Non-pigmented ciliary epithelial cell (primary cell): Measurements from ENCODE around the gene USP4.
A peak's percentile ranks its signal among the peaks of the same experiment; 100 is the strongest.

Source experiments
- DNase-seq: peaks from one replicate; pipeline ENCODE4 v3.0.0-alpha.2; 2010; ENCODE audit warnings: low read depth

Gene USP4

GRCh38 chr3:49296781-49297411 is 43.0 kb downstream of the USP4 start:
- DNase-seq: no peak

DNA sequence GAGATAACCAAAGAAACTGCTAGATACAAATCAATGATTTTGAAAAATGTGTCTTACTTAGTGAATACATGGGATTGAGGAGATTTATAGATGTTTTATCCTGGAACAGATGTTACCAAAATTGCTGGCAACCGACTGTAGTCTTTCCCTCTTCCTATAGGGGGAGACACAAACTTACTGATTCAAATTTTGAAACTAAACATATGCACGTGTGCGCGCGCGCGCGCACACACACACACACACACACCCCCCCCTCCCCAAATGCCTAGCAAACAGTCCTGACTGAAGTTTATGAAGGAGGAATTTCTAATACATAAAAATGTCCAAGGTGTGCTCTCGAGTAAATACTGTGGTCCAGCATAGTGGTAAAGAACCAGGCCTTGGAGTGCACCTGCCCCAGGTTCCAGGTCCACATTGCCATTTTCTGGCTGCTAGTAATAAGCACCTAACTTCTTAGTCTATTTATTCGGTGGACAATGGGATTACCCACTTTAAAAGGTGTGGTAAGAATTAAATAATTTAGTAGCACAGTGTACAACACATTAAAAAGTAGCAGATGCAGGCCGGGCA is 44.3 kb downstream of the USP4 start:
- no peak for DNase-seq

DNA sequence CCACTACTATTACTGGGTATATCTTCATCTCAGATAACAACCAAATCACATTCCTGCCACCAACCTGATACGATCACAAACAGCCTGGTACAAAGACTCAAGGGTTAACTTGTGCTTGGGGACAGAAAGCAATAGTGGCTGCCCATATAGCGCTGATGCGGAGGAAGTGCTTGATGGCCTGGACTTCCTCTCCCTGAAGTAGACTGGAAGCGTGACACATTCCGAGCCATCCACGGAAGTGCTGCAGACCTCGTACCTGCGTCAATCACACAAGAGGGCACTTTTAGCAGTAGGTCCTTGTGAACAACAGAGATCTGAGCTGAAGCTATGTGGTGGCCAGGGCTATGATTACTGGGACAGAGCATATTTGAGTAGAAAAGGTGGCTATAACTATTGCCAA is 45.5 kb downstream of the USP4 start:
- DNase-seq: no peak

DNA sequence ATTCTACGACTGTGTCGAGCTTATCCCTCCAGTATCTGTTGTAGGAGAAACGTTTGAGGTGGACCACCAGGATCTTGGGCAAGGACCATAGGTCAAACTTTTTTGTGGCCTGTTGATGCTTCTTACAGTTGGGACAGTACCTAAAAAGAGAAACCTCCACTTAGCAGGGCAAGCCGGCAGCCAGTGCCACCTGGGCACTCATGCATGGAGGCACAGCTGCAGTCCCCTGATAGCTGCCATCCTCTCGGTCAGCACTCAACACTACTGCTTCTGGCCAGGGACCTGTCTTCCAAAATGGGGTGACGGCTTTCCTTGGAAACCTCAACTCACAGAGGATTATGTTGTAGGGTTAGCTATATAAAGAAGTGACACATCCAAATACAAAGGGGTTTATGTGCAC is 55.9 kb downstream of the USP4 start:
- DNase-seq: no peak

DNA sequence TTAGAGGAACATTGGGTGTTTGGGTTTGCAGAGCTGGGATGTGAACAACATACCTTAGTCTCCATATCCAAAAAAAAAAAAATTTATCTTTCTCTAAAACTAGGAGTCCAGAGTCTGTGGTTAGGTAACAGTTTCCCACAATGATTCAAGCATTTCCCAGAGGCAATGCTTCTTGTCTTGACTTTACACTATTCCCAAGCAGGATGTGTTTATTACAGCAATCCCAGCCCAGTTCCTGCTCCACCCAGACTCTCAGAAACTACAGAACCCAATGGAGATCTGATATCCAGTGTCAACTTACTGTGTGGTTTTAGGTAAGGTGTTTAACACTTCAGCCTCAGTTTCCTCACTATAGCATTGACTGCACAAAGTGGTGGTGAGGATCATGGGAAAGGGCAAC is 60.5 kb downstream of the USP4 start:
- no peak for DNase-seq

GRCh38 chr3:49278548-49278947 is 61.3 kb downstream of the USP4 start:
- DNase-seq: no peak

GRCh38 chr3:49277383-49277775 is 62.5 kb downstream of the USP4 start:
- DNase-seq: no peak

DNA sequence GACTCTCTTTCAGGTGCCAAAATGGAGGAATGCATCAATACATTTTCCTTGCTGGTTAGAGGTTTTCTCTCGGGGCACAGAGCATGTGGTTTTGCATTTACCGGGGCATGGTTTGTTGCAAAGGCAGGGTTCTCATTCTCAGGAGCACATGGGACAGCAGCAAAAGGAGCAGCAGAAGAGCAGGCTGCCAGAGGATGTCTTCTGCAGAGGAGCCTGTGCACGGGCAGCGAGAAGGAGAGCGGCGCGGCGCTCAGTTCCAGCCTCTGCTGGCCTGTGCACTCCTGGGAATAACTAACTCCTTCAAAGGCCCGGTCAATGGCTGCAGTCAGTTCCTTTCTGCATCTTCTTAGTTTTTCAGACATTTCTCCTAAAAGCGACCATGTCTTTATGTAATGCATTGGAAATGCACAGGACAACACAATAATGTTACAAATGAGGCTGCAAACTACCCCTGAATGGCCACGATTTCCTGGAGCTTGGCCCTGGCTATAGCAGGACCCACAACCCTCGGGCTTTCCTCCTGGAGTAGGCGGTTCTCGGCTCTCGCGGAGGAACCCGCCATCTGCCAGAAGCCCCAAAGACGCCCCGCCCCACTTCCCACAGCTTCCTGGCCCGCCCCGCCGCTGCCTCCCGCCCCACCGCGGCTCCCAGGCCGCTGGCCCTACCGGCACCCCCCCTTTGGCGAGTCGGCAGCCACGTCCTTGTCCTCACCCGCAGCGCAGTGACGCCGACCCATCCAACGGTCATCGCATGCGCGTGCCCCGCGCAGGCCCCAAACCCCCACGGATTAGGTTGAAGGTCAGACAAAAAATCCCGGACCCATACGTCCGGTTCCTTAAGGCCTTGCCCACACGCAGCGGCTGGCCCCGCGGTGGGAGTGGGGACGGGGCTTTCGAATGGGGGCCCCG is 63.1 kb downstream of the USP4 start, which contains the start of gene C3orf62:
C3orf62 (minus strand) TSS at position 758 of the 908 bp plus-strand sequence; CDS start at position 398, 360 bp downstream.
- peak; percentile 46 for DNase-seq

DNA sequence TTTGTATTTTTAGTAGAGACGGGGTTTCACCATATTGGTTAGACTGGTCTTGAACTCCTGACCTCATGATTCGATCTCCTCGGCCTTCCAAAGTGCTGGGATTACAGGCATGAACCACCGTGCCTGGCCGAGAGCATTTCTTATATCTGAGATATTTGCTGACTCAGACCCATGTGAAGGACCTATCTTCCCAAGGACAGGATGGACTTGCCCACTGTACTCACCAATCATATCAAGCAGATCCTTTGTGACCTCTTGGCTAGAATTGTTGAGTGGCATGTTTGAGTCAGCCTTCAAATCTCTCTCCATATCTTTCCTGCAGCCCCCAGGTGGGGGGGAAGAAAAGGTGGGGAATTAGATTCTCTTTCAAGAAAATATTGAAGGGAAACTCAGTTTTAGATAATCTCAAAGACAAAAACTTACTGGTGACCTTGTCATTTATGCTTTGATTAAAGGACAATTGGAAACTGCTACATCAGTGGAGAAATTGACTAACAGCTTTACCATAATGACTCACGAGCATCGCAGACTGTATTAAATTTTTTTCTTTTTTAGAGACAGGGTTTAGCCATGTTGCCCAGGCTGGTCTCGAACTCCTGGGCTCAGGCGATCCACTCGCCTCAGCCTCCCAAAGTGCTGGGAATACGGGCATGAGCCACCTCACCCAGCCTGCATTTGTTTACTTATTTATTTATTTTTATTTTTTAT is 65.9 kb downstream of the USP4 start:
- no peak for DNase-seq

GRCh38 chr3:49271047-49271446 is 68.8 kb downstream of the USP4 start:
- DNase-seq: no peak

DNA sequence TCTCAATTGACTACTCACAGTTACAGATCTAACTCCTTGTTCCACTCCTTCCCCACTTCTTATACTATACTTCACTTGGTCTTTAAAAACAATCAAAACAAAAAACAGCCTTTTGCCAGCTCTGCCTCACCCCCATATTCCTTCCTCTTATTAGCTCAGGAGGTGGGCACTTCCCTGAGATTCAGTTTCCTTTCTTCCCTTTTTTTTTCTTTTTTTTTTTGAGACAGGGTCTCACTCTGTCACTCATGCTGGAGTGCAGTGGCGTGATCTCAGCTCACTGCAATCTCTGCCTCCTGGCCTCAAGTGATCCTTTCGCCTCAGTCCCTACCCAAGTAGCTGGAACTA is 69.7 kb downstream of the USP4 start:
- DNase-seq: no peak

GRCh38 chr3:49269443-49270155 is 70.3 kb downstream of the USP4 start:
- no peak for DNase-seq

GRCh38 chr3:49266410-49267095 is 73.3 kb downstream of the USP4 start:
- no peak for DNase-seq

GRCh38 chr3:49265661-49266386 is 74.0 kb downstream of the USP4 start:
- no peak for DNase-seq

DNA sequence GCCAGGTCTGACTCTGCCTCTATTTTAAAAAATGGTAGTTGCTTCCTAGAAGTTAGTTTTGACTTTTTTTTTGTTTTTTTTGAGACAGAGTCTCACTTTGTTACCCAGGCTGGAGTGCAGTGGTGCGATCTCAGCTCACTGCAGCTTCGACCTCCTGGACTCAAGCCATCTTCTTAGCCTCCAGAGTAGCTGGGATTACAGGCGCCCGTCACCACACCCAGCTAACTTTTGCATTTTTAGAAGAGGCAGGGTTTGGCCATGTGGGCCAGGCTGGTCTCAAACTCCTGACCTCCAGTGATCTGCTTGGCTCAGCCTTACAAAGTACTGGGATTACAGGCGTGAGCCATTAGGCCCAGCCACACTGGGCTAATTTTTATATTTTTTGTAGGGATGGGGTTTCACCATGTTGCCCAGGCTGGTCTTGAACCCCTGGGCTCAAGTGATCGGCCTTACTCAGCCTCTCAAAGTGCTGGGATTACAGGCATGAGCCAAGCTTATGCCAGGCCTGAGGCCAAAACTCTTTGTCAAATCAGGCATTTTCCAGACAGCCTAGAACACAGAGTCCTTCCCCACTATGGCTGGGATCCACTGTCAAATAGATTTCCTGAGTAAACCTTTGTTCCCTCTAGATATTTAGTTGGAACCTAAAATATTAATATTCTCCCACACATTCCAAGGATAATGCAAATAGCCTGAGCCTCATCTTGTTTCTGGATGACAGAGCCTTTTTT is 76.5 kb downstream of the USP4 start:
- DNase-seq: no peak

- DNase-seq: no peak
Measured at GRCh38 chr3:49260806-49261324, 79.0 kb downstream of the USP4 start.

- DNase-seq: no peak
Measured at GRCh38 chr3:49257187-49257586, 82.7 kb downstream of the USP4 start.

GRCh38 chr3:49255718-49256511 is 83.9 kb downstream of the USP4 start:
- DNase-seq: no peak

DNA sequence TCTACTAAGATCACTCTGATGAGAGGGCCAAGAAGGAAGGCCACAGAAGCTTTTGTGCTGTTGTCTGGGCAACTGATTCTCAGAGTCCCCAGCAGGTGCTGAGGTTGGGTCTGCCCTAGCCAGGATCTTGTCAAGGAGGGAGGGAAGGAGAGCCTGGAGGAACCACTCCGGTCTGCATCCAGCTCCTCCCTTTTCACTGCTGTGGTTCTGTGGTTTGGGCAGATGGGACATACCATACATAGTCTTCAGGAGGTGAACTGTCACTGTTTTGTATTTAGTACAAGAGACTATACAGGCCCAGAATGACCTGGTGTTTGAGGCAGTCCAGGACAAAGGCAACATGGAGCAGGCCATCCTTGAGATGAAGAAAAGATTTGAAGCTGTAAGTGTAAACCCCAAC is 84.7 kb downstream of the USP4 start:
- no peak for DNase-seq
